Psoas muscle (tissue), 8 donors: ENCODE measurements around the gene COL18A1. TPM values are rescaled to one million over a fixed set of nuclear protein-coding genes. Genes with fewer than 3 reads are reported as not detected.

ENCODE experiments used
- ATAC-seq, 4 donors: fragments of 200-7000 bp; cut with Tn5 transposase; one replicate each; pipeline ENCODE4 v1.9.1; 2020; ENCODE audit warnings: moderate library complexity in 3 of 4, mild to moderate bottlenecking in 2 of 4
- DNase-seq, 2 donors: peaks; one replicate each; pipeline ENCODE4 v3.0.0-alpha.2; 2020
- H3K27ac ChIP-seq: fragments of 200-600 bp; one replicate; pipeline ENCODE4 v1.8.0; 2022
- H3K27me3 ChIP-seq, 3 donors: fragments of 200-600 bp in 1 of 3; one replicate each; pipeline versions ENCODE4 v1.6.1 to v1.8.0; 2013 to 2022; ENCODE audit warnings: low read length in 2 of 3, mild to moderate bottlenecking in 2 of 3, moderate library complexity in 1 of 3; ENCODE audit not compliant: insufficient read depth in 3 of 3
- H3K36me3 ChIP-seq, 2 donors: fragments of 200-600 bp in 1 of 2; one replicate each; pipeline versions ENCODE4 v1.6.1 to v1.8.0; 2013 to 2022; ENCODE audit warnings: low read depth in 1 of 2, mild to moderate bottlenecking in 1 of 2, moderate library complexity in 1 of 2; ENCODE audit not compliant: insufficient read depth in 1 of 2
- H3K4me1 ChIP-seq: fragments of 200-600 bp; one replicate; pipeline ENCODE4 v1.8.0; 2022
- H3K4me3 ChIP-seq: fragments of 200-600 bp; one replicate; pipeline ENCODE4 v1.8.0; 2022; ENCODE audit warnings: mild to moderate bottlenecking
- H3K9me3 ChIP-seq: fragments of 200-600 bp; one replicate; pipeline ENCODE4 v1.8.0; 2022
- WGBS, 3 donors: extraction: QIAGEN DNeasy Blood & Tissue Kit; methylation state at CpG; one replicate each; pipeline versions ENCODE4 v1.1.6 to v1.1.7; 2013; 5-methylcytosine and 5-hydroxymethylcytosine counted together
- intact Hi-C, 2 donors: fragments of 100-400 bp; cut with DNase I; formaldehyde crosslinking; loops; one replicate each; pipeline versions ENCODE4 v1.11.0 to v1.14.2; 2022
- polyA plus RNA-seq, 3 donors: library from polyadenylated mRNA; stranded (reverse); fragments of 200-250 nt; gene quantifications; one replicate each; pipeline ENCODE4 v1.2.3, GENCODE V29; 2013
- total RNA-seq, 4 donors: library from RNA; stranded (reverse); fragmentation: NEBNext Ultra II Directional in 2 of 4; extraction: Animal tissue kit (Norgen Biotek cat#: 25700) in 2 of 4; gene quantifications; one replicate each; pipeline versions ENCODE4 v1.2.1 to v1.2.4, GENCODE V29; 2021 to 2023
- TF ChIP-seq, protein P1 (sequence below): fragments of 200-600 bp; IDR thresholded peaks from one replicate; pipeline ENCODE4 v1.8.0; 2022; ENCODE audit warnings: antibody characterized with exemption
- donor health status: healthy with polysubstance abuse.
- donor health status: DM: no; HTN: no; CAD: no; lungs with moderate emphysema.
- donor health status: Bipolar disorder and iron deficiency.
- donor health status: healthy.
- donor health status: DM: yes; HTN: yes; CAD: no.
- donor health status: DM: no; HTN: no; CAD: no.
- donor health status: DM: no; HTN: no; CAD: no.
- donor health status: DM: yes; HTN: yes; CAD: no.

Gene COL18A1
- total and polyA plus RNA-seq, 7 donors, result 4.8 to 25.3 (median 12.1) TPM

DNA sequence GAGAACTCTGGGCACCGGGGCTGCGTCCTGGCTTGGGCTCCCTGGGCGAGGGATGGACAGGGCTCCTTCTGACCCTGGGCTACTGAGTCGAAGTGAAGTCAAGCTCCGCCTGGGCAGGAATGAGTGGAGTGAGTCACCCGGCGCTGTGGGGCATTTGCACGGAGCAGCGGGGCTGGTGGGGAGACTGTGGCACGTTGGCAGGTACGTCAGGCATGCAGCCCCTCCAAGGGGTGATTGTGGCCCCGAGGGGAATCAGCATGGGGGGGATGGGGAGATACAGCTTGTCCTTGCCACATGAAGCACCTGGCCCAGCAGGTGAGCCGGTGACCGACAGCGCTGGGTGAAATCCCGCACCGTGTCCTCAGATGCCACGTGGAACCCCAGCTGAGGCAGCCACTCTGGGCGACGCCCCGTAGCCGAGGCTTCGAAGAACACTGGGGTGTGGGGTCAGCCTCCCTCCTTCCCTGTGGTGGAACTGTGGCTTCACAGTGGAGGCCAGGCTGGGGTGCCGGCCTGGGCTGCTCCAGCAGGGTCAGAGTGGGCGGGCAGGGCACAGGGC is 62.3 kb downstream of the COL18A1 start:
- 63 to 66% (median 65%) methylated on average over 23 to 25 of the region's 25 CpGs for WGBS, 3 donors
- Histone ChIP-seq H3K27ac (no peak overlapping the region), H3K4me1 (no peaks in the 10 kb centered on the region), H3K36me3 (no peaks in the 10 kb centered on the region), H3K9me3 (no peaks in the 10 kb centered on the region), H3K4me3 (no peak overlapping the region), H3K27me3 (peaks cover 0 to 40% (median 0%) of the 10 kb centered on the region in 3 donors)
- DNase-seq, result peak; percentile 14 to 43
- TF ChIP-seq, protein P1, sequence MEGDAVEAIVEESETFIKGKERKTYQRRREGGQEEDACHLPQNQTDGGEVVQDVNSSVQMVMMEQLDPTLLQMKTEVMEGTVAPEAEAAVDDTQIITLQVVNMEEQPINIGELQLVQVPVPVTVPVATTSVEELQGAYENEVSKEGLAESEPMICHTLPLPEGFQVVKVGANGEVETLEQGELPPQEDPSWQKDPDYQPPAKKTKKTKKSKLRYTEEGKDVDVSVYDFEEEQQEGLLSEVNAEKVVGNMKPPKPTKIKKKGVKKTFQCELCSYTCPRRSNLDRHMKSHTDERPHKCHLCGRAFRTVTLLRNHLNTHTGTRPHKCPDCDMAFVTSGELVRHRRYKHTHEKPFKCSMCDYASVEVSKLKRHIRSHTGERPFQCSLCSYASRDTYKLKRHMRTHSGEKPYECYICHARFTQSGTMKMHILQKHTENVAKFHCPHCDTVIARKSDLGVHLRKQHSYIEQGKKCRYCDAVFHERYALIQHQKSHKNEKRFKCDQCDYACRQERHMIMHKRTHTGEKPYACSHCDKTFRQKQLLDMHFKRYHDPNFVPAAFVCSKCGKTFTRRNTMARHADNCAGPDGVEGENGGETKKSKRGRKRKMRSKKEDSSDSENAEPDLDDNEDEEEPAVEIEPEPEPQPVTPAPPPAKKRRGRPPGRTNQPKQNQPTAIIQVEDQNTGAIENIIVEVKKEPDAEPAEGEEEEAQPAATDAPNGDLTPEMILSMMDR, result no peak
- no peak for ATAC-seq
- intact Hi-C loops, result no loop called here

- no peak for ATAC-seq
- WGBS, 3 donors, result 87 to 89% (median 88%) methylated on average over 44 to 45 of the region's 45 CpGs
Measured at GRCh38 chr21:45468051-45468970, 63.3 kb downstream of the COL18A1 start.

DNA sequence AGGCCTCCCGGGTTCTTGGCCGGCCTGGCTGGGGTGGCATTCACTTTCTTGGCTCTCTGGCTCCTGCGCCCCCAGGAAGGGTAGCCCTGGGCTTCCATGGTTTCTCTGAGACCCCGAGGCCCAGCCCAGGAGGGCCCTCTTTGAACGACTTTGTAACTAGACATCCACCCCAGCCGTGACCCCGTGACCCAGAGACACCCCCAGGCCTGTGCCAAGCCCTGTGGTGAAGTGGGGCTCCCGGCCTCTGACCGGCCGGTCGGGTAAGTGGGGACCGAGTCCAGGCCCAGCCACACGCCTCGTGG is 64.0 kb downstream of the COL18A1 start:
- H3K27me3 ChIP-seq, result peaks cover 0 to 47% (median 8%) of the 10 kb centered on the region in 3 donors
- no peaks in the 10 kb centered on the region for H3K4me1 ChIP-seq
- 94 to 97% (median 94%) methylated on average over 14 of the region's 14 CpGs for WGBS, 3 donors
- H3K9me3 ChIP-seq, result no peaks in the 10 kb centered on the region
- H3K4me3 ChIP-seq, result no peak overlapping the region
- TF ChIP-seq, protein P1, result no peak
- H3K27ac ChIP-seq, result no peak overlapping the region
- ATAC-seq (no peak), DNase-seq (peak; percentile 10 to 47)
- no peaks in the 10 kb centered on the region for H3K36me3 ChIP-seq
- intact Hi-C loops, result no loop called here

More at GRCh38 chr21:45468051-45468970, 63.3 kb downstream of the COL18A1 start:
- TF ChIP-seq, protein P1, result no peak
- intact Hi-C loops, result no loop called here
- Histone ChIP-seq H3K27ac (no peak overlapping the region), H3K9me3 (no peaks in the 10 kb centered on the region), H3K4me3 (no peak overlapping the region), H3K36me3 (no peaks in the 10 kb centered on the region), H3K27me3 (peaks cover 0 to 49% (median 5%) of the 10 kb centered on the region in 3 donors), H3K4me1 (no peaks in the 10 kb centered on the region)
- DNase-seq, result peak; percentile 11 to 38

DNA sequence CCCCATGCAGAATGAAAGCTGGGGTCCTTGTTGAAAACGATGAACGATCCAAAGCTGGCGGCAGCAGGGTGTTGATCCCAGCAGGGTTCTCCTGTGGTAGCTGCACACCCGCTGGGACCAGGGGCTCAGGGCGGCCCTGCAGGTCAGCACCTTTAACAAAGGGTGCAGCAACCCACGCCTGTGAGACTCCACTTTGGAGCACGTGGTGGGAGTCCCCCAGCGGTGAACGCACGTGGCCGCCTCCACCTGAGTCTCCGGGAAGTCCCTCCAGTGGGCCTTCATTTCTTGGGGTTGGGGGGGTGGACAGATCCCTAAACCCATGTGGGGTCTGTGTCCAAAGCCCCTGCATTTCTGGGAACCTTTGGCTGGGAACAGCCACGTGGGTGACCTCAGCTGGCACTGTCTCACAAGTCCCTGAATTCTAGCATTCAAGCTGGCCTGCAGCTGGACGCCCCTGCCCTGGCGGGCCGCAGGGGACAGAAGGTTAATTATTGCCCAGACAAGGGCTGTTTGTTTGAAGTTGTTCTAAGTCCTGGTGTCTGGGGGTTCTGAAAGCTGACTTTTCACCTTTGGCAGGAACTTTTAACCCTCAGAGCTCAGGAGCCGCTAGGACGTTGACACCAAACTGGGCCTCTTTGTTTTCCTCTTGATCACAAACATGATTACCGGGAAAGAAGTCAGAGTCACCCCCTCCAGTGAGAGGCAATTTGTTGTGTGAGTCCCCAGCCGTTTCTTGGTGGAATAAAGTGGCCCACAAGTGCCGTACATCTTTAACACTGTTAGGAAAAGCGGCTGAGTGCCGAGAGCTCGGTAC is 64.5 kb downstream of the COL18A1 start:
- Histone ChIP-seq H3K4me3 (no peak overlapping the region), H3K27me3 (peaks cover 0 to 41% (median 8%) of the 10 kb centered on the region in 3 donors), H3K9me3 (no peaks in the 10 kb centered on the region), H3K27ac (no peak overlapping the region), H3K36me3 (peaks cover 0 to under 1% of the 10 kb centered on the region in 2 donors), H3K4me1 (no peaks in the 10 kb centered on the region)
- ATAC-seq (no peak), DNase-seq (peak; percentile 10 to 45)
- TF ChIP-seq, protein P1, result no peak
- intact Hi-C loops, result no loop called here
- WGBS, 3 donors, result 77 to 87% (median 81%) methylated on average over 24 of the region's 24 CpGs
